HCT116 (cell line): Measurements from ENCODE around the gene GMDS.

Source experiments
- CEBPB ChIP-seq: IDR thresholded peaks from 2 replicates; pipeline ENCODE4 v1.6.1; 2012; ENCODE audit warnings: low read depth
- FOSL1 ChIP-seq: IDR thresholded peaks from 2 replicates; pipeline ENCODE4 v1.6.1; 2012; ENCODE audit warnings: low read depth
- JUND ChIP-seq: IDR thresholded peaks from 2 replicates; pipeline ENCODE4 v1.6.1; 2012
- POLR2A ChIP-seq: IDR thresholded peaks from 2 replicates; pipeline ENCODE4 v1.7.0; 2011; ENCODE audit warnings: borderline replicate concordance; ENCODE audit not compliant: insufficient read depth, insufficient read length; ENCODE audit errors: extremely low read depth
- POLR2AphosphoS5 ChIP-seq: IDR thresholded peaks from 2 replicates; pipeline ENCODE4 v1.6.1; 2011; ENCODE audit warnings: mild to moderate bottlenecking, low read depth, low read length, moderate library complexity
- RAD21 ChIP-seq: IDR thresholded peaks from 2 replicates; pipeline ENCODE4 v1.6.1; 2012; ENCODE audit warnings: low read depth, mild to moderate bottlenecking
- REST ChIP-seq: IDR thresholded peaks from 2 replicates; pipeline ENCODE4 v1.6.1; 2012; ENCODE audit warnings: low read depth
- TCF7L2 ChIP-seq: IDR thresholded peaks from 2 replicates; pipeline ENCODE4 v1.7.0; 2011; ENCODE audit warnings: borderline replicate concordance, inconsistent platforms; ENCODE audit not compliant: insufficient read depth, insufficient read length; ENCODE audit errors: extremely low read depth
- YY1 ChIP-seq: IDR thresholded peaks from 2 replicates; pipeline ENCODE4 v1.6.1; 2011; ENCODE audit warnings: low read length, low read depth, moderate library complexity, mild to moderate bottlenecking; ENCODE audit not compliant: insufficient replicate concordance; ENCODE audit errors: extremely low read depth
- TF ChIP-seq, protein P1 (sequence below), 3 experiments: fragments of 200-600 bp in 1 of 3; sonication (generic) in 1 of 3; IDR thresholded peaks in 2 of 3; conservative IDR thresholded peaks in 1 of 3; 2 replicates each; pipeline ENCODE4 v1.5.1; 2012 to 2017; ENCODE audit warnings: low read depth in 2 of 3, low read length in 2 of 3, antibody characterized with exemption in 1 of 3, borderline replicate concordance in 1 of 3, control low read depth in 1 of 3, mild to moderate bottlenecking in 1 of 3, mixed read lengths in 1 of 3, mixed run types in 1 of 3, moderate library complexity in 1 of 3; ENCODE audit not compliant: insufficient read depth in 1 of 3
- TF ChIP-seq, protein P2 (sequence below): IDR thresholded peaks from 2 replicates; pipeline ENCODE4 v1.6.1; 2012

DNA sequence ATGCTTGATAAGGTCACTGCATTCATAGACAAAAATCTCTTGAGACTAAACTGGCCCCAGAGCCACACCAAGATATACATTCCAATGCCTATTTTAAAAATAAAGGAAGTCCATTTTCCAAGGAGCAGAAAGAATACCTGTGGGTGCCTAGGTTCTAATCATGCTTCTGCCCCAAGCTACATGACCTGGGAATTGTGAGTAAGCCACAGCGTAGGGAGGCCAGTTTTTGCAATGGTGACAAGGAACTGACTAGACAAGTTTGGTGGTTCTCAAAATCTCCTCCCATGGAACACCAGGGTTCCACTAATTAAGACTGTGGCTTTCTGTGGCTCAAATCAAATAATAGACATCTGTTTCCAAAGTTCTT lies 83.3 kb downstream of the GMDS start:
- TF ChIP-seq REST = no peak
- TF ChIP-seq CEBPB = no peak
- TF ChIP-seq, protein P1, sequence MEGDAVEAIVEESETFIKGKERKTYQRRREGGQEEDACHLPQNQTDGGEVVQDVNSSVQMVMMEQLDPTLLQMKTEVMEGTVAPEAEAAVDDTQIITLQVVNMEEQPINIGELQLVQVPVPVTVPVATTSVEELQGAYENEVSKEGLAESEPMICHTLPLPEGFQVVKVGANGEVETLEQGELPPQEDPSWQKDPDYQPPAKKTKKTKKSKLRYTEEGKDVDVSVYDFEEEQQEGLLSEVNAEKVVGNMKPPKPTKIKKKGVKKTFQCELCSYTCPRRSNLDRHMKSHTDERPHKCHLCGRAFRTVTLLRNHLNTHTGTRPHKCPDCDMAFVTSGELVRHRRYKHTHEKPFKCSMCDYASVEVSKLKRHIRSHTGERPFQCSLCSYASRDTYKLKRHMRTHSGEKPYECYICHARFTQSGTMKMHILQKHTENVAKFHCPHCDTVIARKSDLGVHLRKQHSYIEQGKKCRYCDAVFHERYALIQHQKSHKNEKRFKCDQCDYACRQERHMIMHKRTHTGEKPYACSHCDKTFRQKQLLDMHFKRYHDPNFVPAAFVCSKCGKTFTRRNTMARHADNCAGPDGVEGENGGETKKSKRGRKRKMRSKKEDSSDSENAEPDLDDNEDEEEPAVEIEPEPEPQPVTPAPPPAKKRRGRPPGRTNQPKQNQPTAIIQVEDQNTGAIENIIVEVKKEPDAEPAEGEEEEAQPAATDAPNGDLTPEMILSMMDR (IDR thresholded peaks at IDR 0.05 in 2 of 3, conservative IDR thresholded peaks at IDR 0.05 in 1 of 3; ENCODE audit: borderline replicate concordance in 1 of 3, insufficient read depth in 1 of 3, low read depth in 2 of 3, low read length in 2 of 3) = no peak
- TF ChIP-seq POLR2AphosphoS5 = no peak
- no peak for TF ChIP-seq YY1
- TF ChIP-seq, protein P2, sequence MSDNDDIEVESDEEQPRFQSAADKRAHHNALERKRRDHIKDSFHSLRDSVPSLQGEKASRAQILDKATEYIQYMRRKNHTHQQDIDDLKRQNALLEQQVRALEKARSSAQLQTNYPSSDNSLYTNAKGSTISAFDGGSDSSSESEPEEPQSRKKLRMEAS = no peak
- TF ChIP-seq FOSL1 = no peak; the same call in 1 of the 2 replicates
- peak; percentile 22; the same call in 1 of the 2 replicates for TF ChIP-seq JUND
- TF ChIP-seq TCF7L2 = no peak
- TF ChIP-seq POLR2A = no peak
- TF ChIP-seq RAD21 = no peak
